K562 (cell line): ENCODE measurements around the gene ZNF672. TPM values are rescaled to one million over a fixed set of nuclear protein-coding genes. Genes with fewer than 3 reads are reported as not detected.

Experiments
- ATF6 ChIP-seq: sonication (generic); formaldehyde crosslinking; IDR thresholded peaks from 2 replicates; pipeline ENCODE4 v1.4.0; 2020; ENCODE audit warnings: mild to moderate bottlenecking, missing genetic modification reagents
- BRD9 ChIP-seq: fragments of 450-650 bp; IDR thresholded peaks from 2 replicates; pipeline ENCODE4 v1.6.1; 2018; ENCODE audit warnings: low read depth; ENCODE audit not compliant: partially characterized antibody
- CBFA2T2 ChIP-seq: fragments of 450-650 bp; conservative IDR thresholded peaks from 2 replicates; pipeline ENCODE4 v1.6.1; 2017; ENCODE audit warnings: mild to moderate bottlenecking
- CCNT2 ChIP-seq: IDR thresholded peaks from 2 replicates; pipeline ENCODE4 v1.6.1; 2011; ENCODE audit warnings: borderline replicate concordance, low read depth, mild to moderate bottlenecking, moderate library complexity, mixed read lengths, low read length; ENCODE audit not compliant: insufficient read length; ENCODE audit errors: extremely low read depth
- CUX1 ChIP-seq: fragments of 200-800 bp; sonication (Bioruptor generic); IDR thresholded peaks from 2 replicates; pipeline ENCODE4 v1.6.1; 2016; ENCODE audit warnings: missing genetic modification characterization, missing compliant biosample characterization
- FOXJ2 ChIP-seq: fragments of 200-800 bp; sonication (Bioruptor generic); IDR thresholded peaks from 2 replicates; pipeline ENCODE4 v1.6.1; 2016; ENCODE audit warnings: missing genetic modification characterization, missing compliant biosample characterization
- MYBL2 ChIP-seq, 2 experiments: fragments of 450-650 bp in 1 of 2; sonication (generic) in 1 of 2; formaldehyde crosslinking in 1 of 2; IDR thresholded peaks; 2 replicates each; pipeline versions ENCODE4 v1.6.1 to v1.8.1; 2017 to 2022; ENCODE audit warnings: borderline replicate concordance in 1 of 2, inconsistent platforms in 1 of 2, low read depth in 1 of 2, mild to moderate bottlenecking in 1 of 2, missing genetic modification reagents in 1 of 2, moderate library complexity in 1 of 2
- NFRKB ChIP-seq: fragments of 450-650 bp; IDR thresholded peaks from 2 replicates; pipeline ENCODE4 v1.6.1; 2016; ENCODE audit warnings: low read depth
- YY1 ChIP-seq, 3 experiments: IDR thresholded peaks; 2 replicates each; pipeline ENCODE4 v1.6.1; 2011; ENCODE audit warnings: low read length in 2 of 3, mild to moderate bottlenecking in 2 of 3, moderate library complexity in 2 of 3, borderline replicate concordance in 1 of 3, control low read depth in 1 of 3, low read depth in 1 of 3; ENCODE audit not compliant: insufficient read depth in 3 of 3, insufficient replicate concordance in 2 of 3, control insufficient read depth in 1 of 3, insufficient read length in 1 of 3; ENCODE audit errors: extremely low read depth in 1 of 3
- polyA plus RNA-seq, 8 experiments: library from polyadenylated mRNA; depleted of rRNA in 4 of 8; stranded (reverse) in 5 of 8; unstranded in 3 of 8; fragments of >200 nt; fragmentation: Nextera tagmentation in 2 of 8; fragmentation: Illumina TruSeq in 1 of 8; extraction: Ambion mirVana in 2 of 8; extraction: Trizol in 1 of 8; gene quantifications; 2 replicates each; pipeline versions ENCODE4 v1.2.1 to v1.2.3, GENCODE V29; 2011 to 2014; ENCODE audit warnings: inconsistent platforms in 1 of 8, missing spikeins in 1 of 8
- total RNA-seq, 7 experiments: library from RNA; depleted of rRNA in 6 of 7; stranded (reverse); fragments of >200 nt in 6 of 7; fragmentation: Illumina TruSeq in 2 of 7; extraction: Trizol in 2 of 7; gene quantifications; 2 replicates each; pipeline versions ENCODE4 v1.2.1 to v1.2.3, GENCODE V29; 2011 to 2021; ENCODE audit warnings: low replicate concordance in 1 of 7
- TF ChIP-seq, protein P1 (sequence below): fragments of 450-650 bp; IDR thresholded peaks from 2 replicates; pipeline ENCODE4 v1.6.1; 2016; ENCODE audit warnings: antibody characterized with exemption
- TF ChIP-seq, protein P2 (sequence below): fragments of 450-650 bp; IDR thresholded peaks from 2 replicates; pipeline ENCODE4 v1.6.1; 2018; ENCODE audit warnings: mild to moderate bottlenecking, low read depth; ENCODE audit not compliant: partially characterized antibody
- TF ChIP-seq, protein P3 (sequence below): fragments of 250-450 bp; sonication (Bioruptor Pico); IDR thresholded peaks from 2 replicates; pipeline ENCODE4 v1.8.0; 2022; ENCODE audit warnings: moderate library complexity, mild to moderate bottlenecking, inconsistent platforms
- TF ChIP-seq, protein P4 (sequence below): fragments of 250-450 bp; sonication (Bioruptor Pico); IDR thresholded peaks from 2 replicates; pipeline ENCODE4 v1.8.0; 2021; ENCODE audit warnings: borderline replicate concordance, mild to moderate bottlenecking, moderate library complexity; ENCODE audit not compliant: poor library complexity, severe bottlenecking

ZNF672 gene
- total and polyA plus RNA-seq, 9 of the 15 experiments (the other 6 are each of a cell fraction or from before 2014, with no cell fraction given), result 1.9 to 57.9 (median 24.1) TPM

DNA sequence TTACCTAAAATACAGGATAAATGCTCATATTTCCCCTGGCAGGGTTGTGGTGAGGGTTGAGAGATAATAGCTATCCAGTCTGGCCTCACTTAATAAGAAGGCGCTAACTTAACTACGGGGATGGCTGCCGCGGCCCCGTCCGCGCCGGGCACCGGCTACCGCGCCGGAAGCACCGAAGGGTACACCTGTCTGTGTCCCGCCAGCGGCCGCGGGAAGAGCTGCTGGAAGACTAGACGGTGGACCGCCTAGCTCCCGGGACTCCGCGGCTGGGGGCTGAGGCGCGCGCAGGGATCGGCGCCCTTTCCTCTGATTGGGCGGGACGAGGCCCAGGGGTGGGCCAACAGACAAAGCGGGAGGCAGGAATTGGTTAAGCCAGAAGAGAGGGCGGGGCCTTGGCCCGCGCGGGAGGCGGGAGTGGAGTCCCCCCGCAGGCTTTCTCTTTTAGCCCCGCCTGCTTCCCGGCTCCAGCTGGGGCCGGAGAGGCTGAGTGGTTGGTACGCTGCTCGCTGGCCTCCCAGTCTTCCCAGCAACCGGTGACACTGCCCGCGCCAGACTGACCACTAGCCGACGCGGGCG, at the start of gene ZNF672 (continued):
- TF ChIP-seq, protein P1, sequence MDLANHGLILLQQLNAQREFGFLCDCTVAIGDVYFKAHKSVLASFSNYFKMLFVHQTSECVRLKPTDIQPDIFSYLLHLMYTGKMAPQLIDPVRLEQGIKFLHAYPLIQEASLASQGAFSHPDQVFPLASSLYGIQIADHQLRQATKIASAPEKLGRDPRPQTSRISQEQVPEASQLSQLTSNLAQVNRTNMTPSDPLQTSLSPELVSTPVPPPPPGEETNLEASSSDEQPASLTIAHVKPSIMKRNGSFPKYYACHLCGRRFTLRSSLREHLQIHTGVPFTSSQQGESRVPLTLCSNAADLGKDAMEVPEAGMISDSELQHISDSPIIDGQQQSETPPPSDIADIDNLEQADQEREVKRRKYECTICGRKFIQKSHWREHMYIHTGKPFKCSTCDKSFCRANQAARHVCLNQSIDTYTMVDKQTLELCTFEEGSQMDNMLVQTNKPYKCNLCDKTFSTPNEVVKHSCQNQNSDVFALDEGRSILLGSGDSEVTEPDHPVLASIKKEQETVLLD, result no peak
- TF ChIP-seq MYBL2 (IDR thresholded peaks at IDR 0.05; ENCODE audit: low read depth) (no peak), MYBL2 (CRISPR knock-in tag; IDR thresholded peaks at IDR 0.05; ENCODE audit: borderline replicate concordance) (no peak), CUX1 (no peak), NFRKB (no peak), BRD9 (no peak), YY1 (IDR thresholded peaks at IDR 0.05; ENCODE audit: borderline replicate concordance in 1 of 3, control insufficient read depth in 1 of 3, extremely low read depth in 1 of 3, insufficient read depth in 3 of 3, insufficient read length in 1 of 3, insufficient replicate concordance in 2 of 3, low read depth in 1 of 3, low read length in 2 of 3) (peak in 2 of 3 experiments; percentile 26 to 45), FOXJ2 (tag) (no peak), CBFA2T2 (no peak), CCNT2 (peak; percentile 59), ATF6 (no peak)
- TF ChIP-seq, protein P2, sequence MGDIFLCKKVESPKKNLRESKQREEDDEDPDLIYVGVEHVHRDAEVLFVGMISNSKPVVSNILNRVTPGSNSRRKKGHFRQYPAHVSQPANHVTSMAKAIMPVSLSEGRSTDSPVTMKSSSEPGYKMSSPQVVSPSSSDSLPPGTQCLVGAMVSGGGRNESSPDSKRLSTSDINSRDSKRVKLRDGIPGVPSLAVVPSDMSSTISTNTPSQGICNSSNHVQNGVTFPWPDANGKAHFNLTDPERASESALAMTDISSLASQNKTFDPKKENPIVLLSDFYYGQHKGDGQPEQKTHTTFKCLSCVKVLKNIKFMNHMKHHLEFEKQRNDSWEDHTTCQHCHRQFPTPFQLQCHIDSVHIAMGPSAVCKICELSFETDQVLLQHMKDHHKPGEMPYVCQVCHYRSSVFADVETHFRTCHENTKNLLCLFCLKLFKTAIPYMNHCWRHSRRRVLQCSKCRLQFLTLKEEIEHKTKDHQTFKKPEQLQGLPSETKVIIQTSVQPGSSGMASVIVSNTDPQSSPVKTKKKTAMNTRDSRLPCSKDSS, result no peak
- TF ChIP-seq, protein P3, sequence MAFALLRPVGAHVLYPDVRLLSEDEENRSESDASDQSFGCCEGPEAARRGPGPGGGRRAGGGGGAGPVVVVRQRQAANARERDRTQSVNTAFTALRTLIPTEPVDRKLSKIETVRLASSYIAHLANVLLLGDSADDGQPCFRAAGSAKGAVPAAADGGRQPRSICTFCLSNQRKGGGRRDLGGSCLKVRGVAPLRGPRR (CRISPR knock-in tag), result no peak
- TF ChIP-seq, protein P4, sequence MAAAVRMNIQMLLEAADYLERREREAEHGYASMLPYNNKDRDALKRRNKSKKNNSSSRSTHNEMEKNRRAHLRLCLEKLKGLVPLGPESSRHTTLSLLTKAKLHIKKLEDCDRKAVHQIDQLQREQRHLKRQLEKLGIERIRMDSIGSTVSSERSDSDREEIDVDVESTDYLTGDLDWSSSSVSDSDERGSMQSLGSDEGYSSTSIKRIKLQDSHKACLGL (CRISPR knock-in tag), result no peak
